Nephron progenitor cell (in vitro differentiated cells): ENCODE measurements around the gene SERGEF.
A peak's percentile ranks its signal among the peaks of the same experiment; 100 is the strongest.

ENCODE experiments used
- DNase-seq: peaks from one replicate; pipeline ENCODE4 v3.0.0; 2021
- H3K27ac Mint-ChIP-seq: 2 replicates; pipeline ENCODE4 v1.8.0; 2021; ENCODE audit warnings: mild to moderate bottlenecking, moderate library complexity, mixed read lengths
- H3K27me3 Mint-ChIP-seq: 2 replicates; pipeline ENCODE4 v1.8.0; 2021; ENCODE audit warnings: mild to moderate bottlenecking, low read depth, mixed read lengths; ENCODE audit not compliant: poor library complexity
- H3K36me3 Mint-ChIP-seq: 2 replicates; pipeline ENCODE4 v1.8.0; 2021; ENCODE audit warnings: low read depth, mixed read lengths
- H3K4me1 Mint-ChIP-seq: 2 replicates; pipeline ENCODE4 v1.8.0; 2021; ENCODE audit warnings: mixed read lengths
- H3K4me3 Mint-ChIP-seq: 2 replicates; pipeline ENCODE4 v1.8.0; 2021; ENCODE audit warnings: mild to moderate bottlenecking, moderate library complexity, mixed read lengths
- H3K9me3 Mint-ChIP-seq: 2 replicates; pipeline ENCODE4 v1.8.0; 2021; ENCODE audit warnings: mild to moderate bottlenecking, moderate library complexity, mixed read lengths
- TF ChIP-seq, protein P1 (sequence below): fragments of 200-600 bp; sonication (generic); IDR thresholded peaks from 2 replicates; pipeline ENCODE4 v1.5.0; 2021; ENCODE audit warnings: antibody characterized with exemption

The SERGEF gene

DNA sequence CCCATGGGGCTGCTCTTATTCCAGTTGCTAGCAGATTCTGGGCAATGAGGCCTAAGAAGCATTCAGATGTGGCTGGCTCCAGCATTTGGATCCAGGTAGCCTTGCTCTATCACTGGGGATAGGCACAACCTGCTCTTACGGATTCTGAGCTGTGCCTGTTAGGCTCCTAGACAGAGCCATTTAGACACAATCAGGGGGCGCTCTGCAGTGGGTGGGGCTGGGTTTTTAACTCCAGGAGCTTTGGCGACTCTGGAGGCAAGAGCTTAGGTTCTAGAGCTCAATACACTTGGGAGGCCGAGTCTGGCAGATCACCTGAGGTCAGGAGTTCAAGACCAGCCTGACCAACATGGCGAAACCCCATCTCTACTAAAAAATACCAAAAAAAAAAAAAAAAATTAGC lies 246.3 kb downstream of the SERGEF start:
- Mint-ChIP-seq H3K9me3 (no peaks in the 10 kb centered on the region), H3K36me3 (no peaks in the 10 kb centered on the region), H3K4me1 (peaks cover 67% of the 10 kb centered on the region), H3K27me3 (peaks cover 35% of the 10 kb centered on the region), H3K4me3 (no peak overlapping the region), H3K27ac (no peak overlapping the region)
- peak; percentile 0 for DNase-seq
- TF ChIP-seq, protein P1, sequence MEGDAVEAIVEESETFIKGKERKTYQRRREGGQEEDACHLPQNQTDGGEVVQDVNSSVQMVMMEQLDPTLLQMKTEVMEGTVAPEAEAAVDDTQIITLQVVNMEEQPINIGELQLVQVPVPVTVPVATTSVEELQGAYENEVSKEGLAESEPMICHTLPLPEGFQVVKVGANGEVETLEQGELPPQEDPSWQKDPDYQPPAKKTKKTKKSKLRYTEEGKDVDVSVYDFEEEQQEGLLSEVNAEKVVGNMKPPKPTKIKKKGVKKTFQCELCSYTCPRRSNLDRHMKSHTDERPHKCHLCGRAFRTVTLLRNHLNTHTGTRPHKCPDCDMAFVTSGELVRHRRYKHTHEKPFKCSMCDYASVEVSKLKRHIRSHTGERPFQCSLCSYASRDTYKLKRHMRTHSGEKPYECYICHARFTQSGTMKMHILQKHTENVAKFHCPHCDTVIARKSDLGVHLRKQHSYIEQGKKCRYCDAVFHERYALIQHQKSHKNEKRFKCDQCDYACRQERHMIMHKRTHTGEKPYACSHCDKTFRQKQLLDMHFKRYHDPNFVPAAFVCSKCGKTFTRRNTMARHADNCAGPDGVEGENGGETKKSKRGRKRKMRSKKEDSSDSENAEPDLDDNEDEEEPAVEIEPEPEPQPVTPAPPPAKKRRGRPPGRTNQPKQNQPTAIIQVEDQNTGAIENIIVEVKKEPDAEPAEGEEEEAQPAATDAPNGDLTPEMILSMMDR = no peak

DNA sequence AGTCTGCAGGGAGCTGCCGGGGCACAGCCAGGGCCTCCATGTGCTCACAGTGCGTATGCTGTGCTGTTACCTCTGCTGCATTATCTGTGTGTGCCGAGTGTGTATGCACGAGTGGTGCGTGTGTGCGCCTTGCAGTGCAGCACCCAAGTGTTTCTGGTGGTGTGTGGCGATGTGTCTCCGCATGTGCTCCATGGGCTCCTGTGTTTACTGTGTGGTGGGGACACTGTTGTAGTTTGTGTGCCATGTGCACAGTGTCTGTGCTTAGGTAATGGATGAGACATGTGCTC lies 246.8 kb downstream of the SERGEF start:
- Mint-ChIP-seq H3K9me3 (no peaks in the 10 kb centered on the region), H3K27ac (no peak overlapping the region), H3K4me3 (no peak overlapping the region), H3K4me1 (peaks cover 61% of the 10 kb centered on the region), H3K36me3 (no peaks in the 10 kb centered on the region), H3K27me3 (peaks cover 34% of the 10 kb centered on the region)
- TF ChIP-seq, protein P1 = no peak
- DNase-seq = no peak

DNA sequence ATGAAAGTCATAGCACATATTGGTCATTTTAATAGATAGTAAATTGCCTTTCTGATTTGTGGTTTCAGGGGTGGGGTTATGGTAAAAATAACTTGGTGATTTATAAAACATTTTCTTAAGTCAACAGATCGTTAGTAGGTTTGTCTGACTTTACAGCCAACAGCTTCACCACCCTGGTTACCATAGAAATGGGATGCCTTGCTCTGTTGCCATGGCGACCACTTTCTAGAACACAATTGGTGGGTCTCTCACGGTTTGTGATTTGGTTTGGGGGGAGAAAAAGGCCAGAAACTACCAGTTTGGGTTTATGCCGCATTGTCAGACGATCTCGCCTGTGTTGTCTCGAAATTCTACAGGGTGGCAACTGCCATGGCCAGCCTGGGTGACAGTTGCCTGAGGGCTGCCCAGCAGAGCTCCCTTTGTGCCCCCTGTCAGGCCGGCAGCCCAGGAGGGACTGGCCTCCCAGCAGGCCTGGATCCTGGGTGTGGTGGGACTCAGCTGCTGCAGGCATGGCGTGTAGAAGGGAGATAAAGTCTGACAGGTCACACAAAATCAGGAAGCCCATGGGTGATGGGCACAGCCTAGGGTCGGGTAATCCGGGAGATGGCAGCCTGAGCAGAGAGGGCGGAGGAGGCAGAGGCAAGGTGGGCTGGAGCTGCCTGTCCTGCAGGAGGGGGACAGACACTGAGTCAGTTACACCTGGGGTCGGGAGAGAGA lies 247.3 kb downstream of the SERGEF start:
- peaks cover 31% of the 10 kb centered on the region for H3K27me3 Mint-ChIP-seq
- no peaks in the 10 kb centered on the region for H3K36me3 Mint-ChIP-seq
- H3K27ac Mint-ChIP-seq = no peak overlapping the region
- no peaks in the 10 kb centered on the region for H3K9me3 Mint-ChIP-seq
- DNase-seq = peak; percentile 43
- TF ChIP-seq, protein P1 = no peak
- H3K4me3 Mint-ChIP-seq = no peak overlapping the region
- peaks cover 56% of the 10 kb centered on the region for H3K4me1 Mint-ChIP-seq

DNA sequence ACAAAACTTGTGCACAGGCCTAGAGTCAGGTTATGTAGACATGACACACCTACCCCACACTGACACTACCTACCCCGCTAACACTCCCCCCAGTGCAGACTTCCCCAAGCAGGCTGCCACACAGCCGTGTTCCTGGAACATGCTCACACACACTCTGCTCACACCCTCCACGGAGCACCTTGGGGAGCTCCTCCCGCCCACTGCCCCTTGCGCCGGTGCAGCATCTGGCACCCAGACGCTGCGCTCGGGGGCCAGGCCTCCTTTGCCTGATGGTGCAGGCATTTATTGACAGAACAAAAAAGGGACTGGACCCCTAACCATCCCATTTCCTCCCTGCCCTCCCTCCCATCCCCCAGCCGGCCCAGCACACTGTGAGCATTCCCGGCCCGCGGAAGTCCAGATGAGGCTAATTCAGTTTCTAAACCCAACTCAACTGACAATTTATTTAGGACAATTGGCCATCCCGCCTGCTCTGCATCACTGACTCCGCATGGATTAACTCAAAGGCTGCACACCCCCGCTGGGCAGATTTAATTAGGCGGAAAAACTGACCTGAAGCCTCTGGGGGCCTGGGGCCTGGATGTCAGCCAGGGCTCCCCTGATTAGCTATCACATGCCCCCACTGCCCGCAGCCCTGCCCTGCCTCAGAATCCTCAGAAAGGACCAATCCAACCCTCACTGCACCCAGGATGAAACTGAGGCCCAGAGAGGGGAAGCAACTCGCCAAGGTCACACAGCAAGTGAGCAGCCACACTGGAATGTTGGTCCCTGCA lies 248.2 kb downstream of the SERGEF start:
- H3K4me3 Mint-ChIP-seq = no peak overlapping the region
- peaks cover 27% of the 10 kb centered on the region for H3K27me3 Mint-ChIP-seq
- H3K36me3 Mint-ChIP-seq = no peaks in the 10 kb centered on the region
- DNase-seq = peak; percentile 41
- TF ChIP-seq, protein P1 = no peak
- no peaks in the 10 kb centered on the region for H3K9me3 Mint-ChIP-seq
- H3K4me1 Mint-ChIP-seq = peaks cover 48% of the 10 kb centered on the region
- H3K27ac Mint-ChIP-seq = no peak overlapping the region

DNA sequence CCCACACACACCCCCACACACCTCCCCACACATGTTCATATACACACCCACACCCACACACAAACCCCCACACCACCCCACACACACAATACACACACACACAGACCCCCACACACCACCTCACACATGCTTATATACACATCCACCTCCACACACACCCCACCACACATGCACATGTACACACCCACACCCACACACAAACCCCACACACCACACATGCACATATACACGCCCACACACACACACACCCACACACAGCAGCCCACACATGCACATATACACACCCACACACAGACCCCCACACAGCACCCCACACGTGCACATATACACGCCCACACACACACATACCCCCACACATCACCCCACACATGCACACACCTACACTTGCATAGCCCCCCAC lies 249.1 kb downstream of the SERGEF start:
- Mint-ChIP-seq H3K36me3 (no peaks in the 10 kb centered on the region), H3K27me3 (peaks cover 19% of the 10 kb centered on the region), H3K9me3 (peaks cover 8% of the 10 kb centered on the region), H3K27ac (no peak overlapping the region), H3K4me3 (no peak overlapping the region), H3K4me1 (peaks cover 39% of the 10 kb centered on the region)
- TF ChIP-seq, protein P1 = no peak
- DNase-seq = no peak

DNA sequence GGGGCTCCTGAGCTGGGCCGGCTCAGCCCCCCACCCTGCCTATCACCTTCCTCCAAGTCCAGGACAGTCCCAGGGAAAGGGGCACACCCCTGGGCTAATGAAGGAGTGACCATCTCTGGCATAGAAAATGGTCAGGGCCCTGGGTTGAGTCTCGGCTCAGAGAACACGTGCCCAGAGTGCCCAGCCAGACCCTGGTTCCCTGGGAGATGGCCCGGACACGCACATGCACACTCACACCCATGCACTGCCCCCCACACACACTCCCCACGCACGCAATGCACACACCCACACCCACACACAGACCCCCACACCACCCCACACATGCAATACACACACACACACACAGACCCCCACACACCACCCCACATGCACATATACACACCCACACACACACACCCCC lies 249.6 kb downstream of the SERGEF start:
- H3K4me3 Mint-ChIP-seq = no peak overlapping the region
- TF ChIP-seq, protein P1 = no peak
- no peaks in the 10 kb centered on the region for H3K36me3 Mint-ChIP-seq
- no peak overlapping the region for H3K27ac Mint-ChIP-seq
- H3K9me3 Mint-ChIP-seq = peaks cover 13% of the 10 kb centered on the region
- H3K4me1 Mint-ChIP-seq = peaks cover 36% of the 10 kb centered on the region
- DNase-seq = no peak
- peaks cover 20% of the 10 kb centered on the region for H3K27me3 Mint-ChIP-seq
